ENCODE data around the gene RTN1. TPM values are rescaled to one million over a fixed set of nuclear protein-coding genes. Genes with fewer than 3 reads are reported as not detected.

The RTN1 gene
- polyA plus RNA-seq, 1 donor from 2014 or later, result 1,138 TPM

DNA sequence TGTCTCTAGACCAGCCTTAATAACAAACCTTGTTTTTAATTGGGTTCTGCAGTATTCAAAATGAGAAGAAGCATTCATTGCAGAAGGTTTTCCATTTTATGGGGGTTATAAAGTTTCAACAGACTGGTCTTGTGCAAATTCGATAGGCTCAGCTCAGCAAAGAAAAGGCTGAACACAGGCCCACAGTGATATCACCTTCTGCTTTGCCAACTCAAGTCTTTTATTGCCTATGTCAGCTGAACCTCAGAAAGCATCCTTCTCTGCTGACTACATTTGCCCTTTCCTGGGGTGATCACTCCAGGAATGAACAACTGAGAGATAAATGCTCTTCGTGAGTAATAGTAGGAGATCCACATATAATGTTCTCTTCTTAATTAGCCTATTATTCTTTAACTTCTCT is 159.5 kb downstream of the RTN1 start:
- H3K4me2 ChIP-seq (ENCODE audit: low read length), result no peak overlapping the region
- no peaks in the 10 kb centered on the region for H3K79me2 ChIP-seq (replicated peaks; ENCODE audit: insufficient read depth, low read length)
- no peaks in the 10 kb centered on the region for H4K20me1 ChIP-seq (ENCODE audit: insufficient read depth)
- H3K36me3 ChIP-seq (ENCODE audit: insufficient read depth, low read length), result no peaks in the 10 kb centered on the region
- H3K9me2 ChIP-seq (ENCODE audit: insufficient read depth, low read length), result no peaks in the 10 kb centered on the region
- TF ChIP-seq, protein P1, sequence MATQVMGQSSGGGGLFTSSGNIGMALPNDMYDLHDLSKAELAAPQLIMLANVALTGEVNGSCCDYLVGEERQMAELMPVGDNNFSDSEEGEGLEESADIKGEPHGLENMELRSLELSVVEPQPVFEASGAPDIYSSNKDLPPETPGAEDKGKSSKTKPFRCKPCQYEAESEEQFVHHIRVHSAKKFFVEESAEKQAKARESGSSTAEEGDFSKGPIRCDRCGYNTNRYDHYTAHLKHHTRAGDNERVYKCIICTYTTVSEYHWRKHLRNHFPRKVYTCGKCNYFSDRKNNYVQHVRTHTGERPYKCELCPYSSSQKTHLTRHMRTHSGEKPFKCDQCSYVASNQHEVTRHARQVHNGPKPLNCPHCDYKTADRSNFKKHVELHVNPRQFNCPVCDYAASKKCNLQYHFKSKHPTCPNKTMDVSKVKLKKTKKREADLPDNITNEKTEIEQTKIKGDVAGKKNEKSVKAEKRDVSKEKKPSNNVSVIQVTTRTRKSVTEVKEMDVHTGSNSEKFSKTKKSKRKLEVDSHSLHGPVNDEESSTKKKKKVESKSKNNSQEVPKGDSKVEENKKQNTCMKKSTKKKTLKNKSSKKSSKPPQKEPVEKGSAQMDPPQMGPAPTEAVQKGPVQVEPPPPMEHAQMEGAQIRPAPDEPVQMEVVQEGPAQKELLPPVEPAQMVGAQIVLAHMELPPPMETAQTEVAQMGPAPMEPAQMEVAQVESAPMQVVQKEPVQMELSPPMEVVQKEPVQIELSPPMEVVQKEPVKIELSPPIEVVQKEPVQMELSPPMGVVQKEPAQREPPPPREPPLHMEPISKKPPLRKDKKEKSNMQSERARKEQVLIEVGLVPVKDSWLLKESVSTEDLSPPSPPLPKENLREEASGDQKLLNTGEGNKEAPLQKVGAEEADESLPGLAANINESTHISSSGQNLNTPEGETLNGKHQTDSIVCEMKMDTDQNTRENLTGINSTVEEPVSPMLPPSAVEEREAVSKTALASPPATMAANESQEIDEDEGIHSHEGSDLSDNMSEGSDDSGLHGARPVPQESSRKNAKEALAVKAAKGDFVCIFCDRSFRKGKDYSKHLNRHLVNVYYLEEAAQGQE (IDR thresholded peaks at IDR 0.05; ENCODE audit: borderline replicate concordance), result no peak
- TF ChIP-seq POLR2AphosphoS5 (IDR thresholded peaks at IDR 0.05) (no peak), RAD21 (conservative IDR thresholded peaks at IDR 0.05) (no peak), TAF1 (IDR thresholded peaks at IDR 0.05; ENCODE audit: low read depth) (no peak)
- H2AFZ ChIP-seq (ENCODE audit: low read depth, low read length), result no peak overlapping the region
- H3K27me3 ChIP-seq (ENCODE audit: insufficient read depth, low read depth, low read length), result no peaks in the 10 kb centered on the region
- H3F3A ChIP-seq (ENCODE audit: insufficient read depth, low read length, poor library complexity, severe bottlenecking), result no peaks in the 10 kb centered on the region
- no peak overlapping the region for H3K4me3 ChIP-seq (ENCODE audit: low read length)
- no peaks in the 10 kb centered on the region for H3K9me3 ChIP-seq (ENCODE audit: low read length)
- H3K9ac ChIP-seq (ENCODE audit: low read length), result no peak overlapping the region
- H3K27ac ChIP-seq (ENCODE audit: low read length), result no peak overlapping the region

GRCh38 chr14:59707778-59708561 is 162.6 kb downstream of the RTN1 start:
- no peak overlapping the region for H3K4me2 ChIP-seq (ENCODE audit: low read length)
- no peak overlapping the region for H3K27ac ChIP-seq (ENCODE audit: low read length)
- H3F3A ChIP-seq (ENCODE audit: insufficient read depth, low read length, poor library complexity, severe bottlenecking), result no peaks in the 10 kb centered on the region
- no peaks in the 10 kb centered on the region for H3K9me3 ChIP-seq (ENCODE audit: low read length)
- no peaks in the 10 kb centered on the region for H3K79me2 ChIP-seq (replicated peaks; ENCODE audit: insufficient read depth, low read length)
- H4K20me1 ChIP-seq (ENCODE audit: insufficient read depth), result no peaks in the 10 kb centered on the region
- no peaks in the 10 kb centered on the region for H3K9me2 ChIP-seq (ENCODE audit: insufficient read depth, low read length)
- H3K4me3 ChIP-seq (ENCODE audit: low read length), result peak overlapping the region; percentile 11
- no peak overlapping the region for H2AFZ ChIP-seq (ENCODE audit: low read depth, low read length)
- no peaks in the 10 kb centered on the region for H3K36me3 ChIP-seq (ENCODE audit: insufficient read depth, low read length)
- H3K27me3 ChIP-seq (ENCODE audit: insufficient read depth, low read depth, low read length), result no peaks in the 10 kb centered on the region
- H3K9ac ChIP-seq (ENCODE audit: low read length), result peak overlapping the region; percentile 11
- peak; percentile 14 for TF ChIP-seq MXI1 (conservative IDR thresholded peaks at IDR 0.05; ENCODE audit: poor library complexity, severe bottlenecking)
- TF ChIP-seq RAD21 (conservative IDR thresholded peaks at IDR 0.05), result peak; percentile 81
- TF ChIP-seq TAF1 (IDR thresholded peaks at IDR 0.05; ENCODE audit: low read depth), result no peak
- TF ChIP-seq SMC3 (conservative IDR thresholded peaks at IDR 0.05; ENCODE audit: poor library complexity), result peak; percentile 85
- TF ChIP-seq, protein P2, sequence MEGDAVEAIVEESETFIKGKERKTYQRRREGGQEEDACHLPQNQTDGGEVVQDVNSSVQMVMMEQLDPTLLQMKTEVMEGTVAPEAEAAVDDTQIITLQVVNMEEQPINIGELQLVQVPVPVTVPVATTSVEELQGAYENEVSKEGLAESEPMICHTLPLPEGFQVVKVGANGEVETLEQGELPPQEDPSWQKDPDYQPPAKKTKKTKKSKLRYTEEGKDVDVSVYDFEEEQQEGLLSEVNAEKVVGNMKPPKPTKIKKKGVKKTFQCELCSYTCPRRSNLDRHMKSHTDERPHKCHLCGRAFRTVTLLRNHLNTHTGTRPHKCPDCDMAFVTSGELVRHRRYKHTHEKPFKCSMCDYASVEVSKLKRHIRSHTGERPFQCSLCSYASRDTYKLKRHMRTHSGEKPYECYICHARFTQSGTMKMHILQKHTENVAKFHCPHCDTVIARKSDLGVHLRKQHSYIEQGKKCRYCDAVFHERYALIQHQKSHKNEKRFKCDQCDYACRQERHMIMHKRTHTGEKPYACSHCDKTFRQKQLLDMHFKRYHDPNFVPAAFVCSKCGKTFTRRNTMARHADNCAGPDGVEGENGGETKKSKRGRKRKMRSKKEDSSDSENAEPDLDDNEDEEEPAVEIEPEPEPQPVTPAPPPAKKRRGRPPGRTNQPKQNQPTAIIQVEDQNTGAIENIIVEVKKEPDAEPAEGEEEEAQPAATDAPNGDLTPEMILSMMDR (IDR thresholded peaks at IDR 0.05; ENCODE audit: poor library complexity, severe bottlenecking), result peak; percentile 78

DNA sequence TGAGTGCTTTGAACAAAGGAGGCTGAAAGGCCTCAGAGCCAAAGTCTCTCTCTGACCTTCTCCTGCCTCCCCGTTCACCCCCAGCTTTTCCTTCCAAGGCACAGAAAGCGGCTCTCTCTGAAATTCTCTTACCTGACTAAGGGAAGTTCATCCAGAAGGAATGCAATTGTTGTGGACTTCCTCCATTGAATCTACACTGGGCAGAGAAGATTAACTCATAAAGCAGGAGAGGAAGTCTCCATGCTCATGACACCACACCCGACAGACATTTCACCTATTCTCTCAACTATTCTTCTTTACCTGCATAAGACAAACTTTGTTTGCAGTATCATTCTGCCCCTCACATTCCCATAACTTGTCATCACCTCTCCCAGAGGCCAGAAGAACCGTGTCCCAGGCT is 164.7 kb downstream of the RTN1 start:
- H2AFZ ChIP-seq (ENCODE audit: low read depth, low read length), result no peak overlapping the region
- no peaks in the 10 kb centered on the region for H3K27me3 ChIP-seq (ENCODE audit: insufficient read depth, low read depth, low read length)
- H3K27ac ChIP-seq (ENCODE audit: low read length), result no peak overlapping the region
- no peak overlapping the region for H3K9ac ChIP-seq (ENCODE audit: low read length)
- no peaks in the 10 kb centered on the region for H3F3A ChIP-seq (ENCODE audit: insufficient read depth, low read length, poor library complexity, severe bottlenecking)
- no peaks in the 10 kb centered on the region for H3K79me2 ChIP-seq (replicated peaks; ENCODE audit: insufficient read depth, low read length)
- TF ChIP-seq TAF1 (IDR thresholded peaks at IDR 0.05; ENCODE audit: low read depth), result no peak
- H3K36me3 ChIP-seq (ENCODE audit: insufficient read depth, low read length), result no peaks in the 10 kb centered on the region
- H3K9me2 ChIP-seq (ENCODE audit: insufficient read depth, low read length), result no peaks in the 10 kb centered on the region
- peaks cover 4% of the 10 kb centered on the region for H3K9me3 ChIP-seq (ENCODE audit: low read length)
- no peak overlapping the region for H3K4me2 ChIP-seq (ENCODE audit: low read length)
- no peak overlapping the region for H3K4me3 ChIP-seq (ENCODE audit: low read length)
- H4K20me1 ChIP-seq (ENCODE audit: insufficient read depth), result no peaks in the 10 kb centered on the region

Measured in neural cell (in vitro differentiated cells).